GM18907 (cell line): ENCODE data around the gene RNF113B.
A peak's percentile ranks its signal among the peaks of the same experiment; 100 is the strongest.

Source experiments
- ATAC-seq: cut with Tn5 transposase; IDR thresholded peaks from one replicate; pipeline ENCODE4 v1.9.1; 2021; ENCODE audit warnings: mild to moderate bottlenecking, moderate library complexity; ENCODE audit not compliant: unreplicated experiment

The RNF113B gene

DNA sequence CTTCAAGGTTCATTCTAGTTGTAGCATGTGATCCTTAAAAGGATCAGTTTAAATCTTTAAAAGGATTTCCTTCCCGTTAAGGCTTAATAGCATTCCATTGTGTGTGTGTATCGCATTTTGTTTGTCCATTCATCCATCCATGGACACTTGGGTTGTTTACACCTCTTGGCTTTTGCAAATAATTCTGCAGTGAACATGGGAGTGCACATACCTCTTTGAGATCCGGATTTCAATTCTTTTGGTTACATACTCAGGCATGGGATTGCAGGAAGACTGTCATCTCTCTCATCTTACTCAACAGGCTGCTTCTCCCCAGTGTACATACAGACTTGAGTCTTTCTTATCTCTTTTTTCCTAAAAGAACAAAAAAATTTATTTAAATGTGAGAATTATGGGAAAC lies 1.2 kb downstream of the RNF113B start:
- no peak for ATAC-seq

DNA sequence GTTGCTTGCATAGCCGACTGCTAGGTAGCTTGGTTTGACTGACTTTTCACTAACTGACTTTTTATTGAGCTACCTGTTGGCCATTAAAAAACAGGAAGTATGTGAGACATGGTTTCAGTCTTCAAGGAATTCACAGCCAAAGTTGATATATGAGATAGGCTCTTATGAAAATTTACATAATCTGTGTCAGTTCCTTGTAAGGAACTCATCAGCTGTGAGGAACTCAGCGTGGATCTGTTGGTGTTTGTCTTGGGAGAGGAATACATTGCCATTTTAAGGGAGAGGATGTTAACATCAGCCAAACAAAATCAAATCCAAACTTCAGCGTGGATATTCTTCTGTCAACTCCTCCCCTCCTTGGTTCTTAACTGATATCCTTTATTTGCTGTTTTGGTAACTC lies 2.0 kb downstream of the RNF113B start:
- no peak for ATAC-seq

DNA sequence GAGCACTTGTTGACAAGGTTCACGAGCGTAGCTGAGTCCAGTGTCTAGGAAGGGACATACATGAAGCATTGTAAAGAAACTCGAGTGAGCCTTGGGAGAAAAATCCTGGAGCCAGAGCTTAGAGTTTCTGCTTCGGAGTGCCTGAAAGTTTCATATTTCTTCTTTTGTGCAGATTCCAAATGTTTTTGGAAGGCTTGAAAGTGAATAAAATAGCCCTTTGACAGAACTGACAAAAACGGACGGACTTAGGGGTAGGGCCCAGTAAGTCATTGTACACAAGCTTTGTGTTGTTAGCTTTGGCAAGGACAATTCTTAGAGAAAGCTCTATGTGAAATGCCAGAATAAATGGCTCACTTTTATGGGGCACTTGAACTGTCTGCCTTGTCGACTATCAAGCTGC lies 2.8 kb downstream of the RNF113B start:
- ATAC-seq: no peak

DNA sequence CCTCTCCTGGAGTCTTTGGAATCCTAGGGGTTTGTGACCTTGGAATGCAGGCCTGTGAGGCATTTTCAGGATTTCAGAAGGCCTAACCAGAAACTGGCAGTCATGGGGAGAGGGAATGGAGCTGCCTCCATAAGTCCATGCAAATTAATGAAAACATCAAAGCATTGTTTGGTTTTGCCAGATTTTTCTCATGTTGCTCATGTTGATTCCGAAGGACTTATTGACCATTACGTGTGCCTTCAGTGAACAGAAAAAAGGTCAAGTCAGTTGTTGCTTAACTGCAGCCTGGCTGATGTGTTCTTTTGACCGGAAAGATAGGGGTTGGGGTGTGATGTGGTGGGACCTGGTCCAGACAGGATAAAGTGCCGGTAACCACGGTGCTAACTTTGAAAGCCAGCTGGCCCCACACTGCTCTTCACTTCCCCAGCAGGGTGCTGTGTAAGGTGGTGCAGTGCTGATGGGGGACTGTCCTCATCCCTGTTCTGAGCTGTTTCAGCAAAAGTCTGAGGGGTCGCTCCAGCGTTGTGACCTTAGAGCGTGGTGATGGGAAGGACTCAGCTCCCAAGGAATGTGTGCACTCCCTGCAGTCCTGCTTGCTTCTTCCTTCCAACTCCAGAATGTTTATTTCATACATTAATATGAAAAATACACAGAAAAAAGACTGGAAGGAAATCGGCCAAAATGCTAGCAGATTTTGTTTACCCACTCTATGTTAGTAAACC lies 3.5 kb downstream of the RNF113B start:
- no peak for ATAC-seq

DNA sequence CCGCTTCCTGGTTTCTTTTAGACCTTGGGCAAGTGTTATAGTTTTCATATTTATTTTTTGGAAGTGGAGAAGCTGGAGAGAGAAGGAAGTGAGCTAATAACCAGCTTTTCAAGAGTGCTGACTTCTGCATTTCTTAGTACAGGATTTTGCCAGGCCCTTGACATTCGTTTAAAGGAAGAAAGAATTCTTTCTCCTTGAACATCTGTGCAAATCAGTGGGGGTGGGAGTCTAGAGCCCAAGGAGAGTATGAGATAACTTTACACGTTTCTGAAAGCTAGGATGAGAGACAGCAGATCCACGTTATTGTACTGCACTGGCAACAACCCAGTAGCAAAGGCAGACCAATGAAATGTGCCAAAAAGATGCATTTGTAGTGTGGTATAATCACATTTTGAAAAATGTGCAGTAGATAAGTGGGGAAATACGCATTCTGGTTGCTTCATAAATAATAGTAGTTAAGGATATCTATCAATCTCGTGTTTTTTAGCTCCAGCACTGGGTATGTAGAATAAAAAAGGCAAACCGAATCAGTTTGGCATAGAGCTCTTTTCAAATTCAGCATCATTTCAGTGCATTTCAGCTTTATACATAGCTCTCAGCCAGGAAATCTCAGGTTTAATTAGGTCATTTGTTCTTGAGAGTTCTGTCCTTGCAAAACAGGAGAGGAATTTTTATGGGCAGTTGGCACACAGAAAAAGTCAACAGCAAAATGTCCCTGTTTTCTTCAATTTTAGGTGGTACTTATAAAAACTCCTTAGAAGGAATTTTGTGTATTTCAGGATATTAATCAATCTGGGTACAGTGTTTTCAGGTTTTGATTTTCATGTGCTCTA lies 4.3 kb downstream of the RNF113B start:
- no peak for ATAC-seq

DNA sequence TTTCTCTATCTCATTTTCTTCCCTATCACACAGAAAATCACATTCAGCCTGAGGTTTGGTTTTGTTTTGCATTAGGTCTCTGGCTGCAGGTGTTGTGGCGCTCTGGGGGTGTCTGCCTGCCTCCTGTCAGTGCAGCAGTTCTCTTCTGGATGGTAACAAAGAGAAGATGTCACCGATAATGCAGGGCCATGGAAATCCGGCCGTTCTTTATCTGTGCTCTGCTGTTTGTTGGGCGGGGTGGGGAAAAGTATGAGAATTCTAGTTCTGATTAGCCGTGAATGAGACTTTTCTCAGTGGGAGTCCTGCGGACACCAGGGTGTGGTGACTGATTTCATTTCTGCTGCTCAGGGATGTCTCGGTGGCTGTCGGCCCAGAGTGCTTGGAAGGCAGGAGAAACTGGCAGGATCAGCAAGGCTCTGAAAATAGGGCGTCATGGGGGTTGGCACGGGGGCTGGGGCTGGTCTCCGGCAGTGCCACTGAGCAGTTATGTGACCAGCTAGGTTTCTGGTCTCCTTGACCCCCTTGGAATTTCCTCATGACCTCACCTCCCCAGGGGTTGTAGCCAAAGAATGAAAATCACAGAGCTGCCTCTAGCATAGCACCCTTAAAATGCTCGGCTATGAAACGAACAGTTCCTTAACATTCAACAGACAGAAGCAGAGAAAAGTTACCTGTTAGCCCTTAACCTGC lies 5.0 kb downstream of the RNF113B start:
- no peak for ATAC-seq

DNA sequence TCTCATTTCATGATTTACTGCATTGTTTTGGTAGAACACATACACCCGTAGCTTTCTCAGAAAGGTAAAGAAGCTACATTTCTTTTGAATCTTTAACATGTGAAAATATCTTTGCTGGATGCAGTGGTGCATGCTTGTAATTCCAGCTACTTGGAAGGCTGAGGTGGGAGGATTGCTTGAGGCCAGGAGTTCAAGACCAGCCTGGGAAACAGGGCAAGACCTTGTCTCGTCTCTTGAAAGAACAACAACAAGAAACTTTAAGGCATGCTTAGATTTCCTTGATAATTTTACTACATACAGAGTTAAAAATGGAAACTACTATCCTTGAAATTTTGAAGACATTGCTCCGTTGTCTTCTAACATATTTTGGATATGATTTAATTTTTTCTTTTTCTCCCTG lies 7.7 kb downstream of the RNF113B start:
- no peak for ATAC-seq

DNA sequence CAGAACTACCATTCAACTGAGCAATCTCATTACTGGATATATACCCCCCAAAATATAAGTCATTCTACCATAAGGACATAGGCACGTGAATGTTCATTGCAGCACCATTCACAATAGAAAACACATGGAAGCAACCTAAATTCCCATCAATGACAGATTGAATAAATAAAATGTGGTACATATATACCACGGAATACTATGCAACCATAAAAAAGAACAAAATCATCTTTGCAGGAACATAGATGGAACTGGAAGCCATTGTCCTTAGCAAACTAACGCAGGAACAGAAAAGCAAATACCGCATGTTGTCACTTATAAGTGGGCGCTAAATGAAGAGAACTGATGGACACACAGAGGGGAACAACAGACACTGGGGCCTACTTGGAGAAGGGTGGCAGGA lies 14.1 kb downstream of the RNF113B start:
- no peak for ATAC-seq

DNA sequence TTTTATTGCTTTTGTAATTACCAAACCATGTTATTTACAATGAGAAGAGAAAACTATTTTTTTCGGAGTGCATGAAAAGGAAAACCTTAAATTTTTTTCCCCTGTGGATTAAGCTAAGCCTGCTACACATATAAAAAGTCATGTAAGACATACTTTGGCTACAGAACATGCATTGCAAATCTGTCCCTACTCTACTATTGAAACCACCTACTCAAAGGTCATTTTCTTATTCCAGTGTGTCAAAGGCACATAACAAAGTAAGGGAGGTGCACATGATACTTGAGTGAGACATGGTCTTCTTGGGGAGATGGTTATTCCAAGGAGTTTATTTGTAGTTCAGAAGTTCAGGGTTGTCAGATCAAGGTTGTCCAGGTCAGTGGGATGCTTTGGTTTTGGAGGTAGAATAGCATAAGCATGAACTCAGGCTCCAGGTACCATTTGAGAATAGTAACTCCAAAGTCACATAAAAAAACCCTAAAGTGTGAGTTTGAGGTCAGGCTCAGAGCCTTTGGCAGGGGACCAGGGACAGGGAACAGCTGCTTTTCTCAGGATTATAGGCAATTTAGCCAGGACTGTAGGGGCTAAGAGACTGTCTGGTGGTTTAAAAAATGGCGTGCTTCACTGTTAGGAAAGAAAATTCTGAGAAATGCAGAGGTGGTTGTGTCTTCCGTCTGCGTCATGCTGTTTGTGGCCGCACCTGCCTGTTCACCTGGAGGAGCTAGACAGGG lies 18.7 kb downstream of the RNF113B start:
- ATAC-seq: no peak

DNA sequence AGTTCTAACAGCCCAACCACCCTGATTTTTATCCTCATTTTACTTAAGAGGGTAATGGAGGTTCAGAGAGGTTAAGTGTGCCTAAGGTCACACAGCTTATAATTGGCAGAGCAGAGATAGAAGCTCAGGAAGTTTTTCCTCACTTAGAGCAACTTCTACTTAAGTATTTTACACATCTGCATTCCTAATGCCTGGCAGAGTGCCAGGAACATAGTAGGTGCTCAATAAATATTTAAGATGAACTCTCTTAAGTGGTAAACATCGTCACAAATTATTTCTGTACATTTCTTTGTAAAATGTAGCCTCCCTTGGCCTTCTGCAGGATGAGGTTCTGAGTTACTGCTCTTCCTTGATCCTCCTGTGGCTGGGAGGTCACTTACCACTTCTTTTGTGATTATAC lies 19.5 kb downstream of the RNF113B start:
- ATAC-seq: no peak

DNA sequence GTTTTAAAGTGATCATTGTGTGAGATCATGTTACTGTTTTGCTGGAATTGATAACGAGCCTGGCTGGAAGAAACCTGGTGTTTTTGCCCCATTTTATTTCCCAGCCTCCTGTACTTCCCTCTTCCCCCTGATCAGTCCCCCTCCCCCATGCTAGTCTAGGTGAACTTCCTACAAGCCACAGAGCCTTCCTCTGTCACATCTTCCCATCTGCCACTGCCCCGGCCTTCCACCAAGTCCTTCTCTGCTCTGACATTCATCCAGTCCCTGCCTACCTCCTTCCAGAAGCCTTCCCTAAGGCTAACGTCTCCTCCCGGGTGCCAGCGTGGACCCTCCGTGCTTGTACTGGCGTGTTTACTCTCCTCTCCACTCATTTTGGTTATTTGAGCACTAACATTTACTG lies 19.9 kb downstream of the RNF113B start:
- ATAC-seq: no peak

DNA sequence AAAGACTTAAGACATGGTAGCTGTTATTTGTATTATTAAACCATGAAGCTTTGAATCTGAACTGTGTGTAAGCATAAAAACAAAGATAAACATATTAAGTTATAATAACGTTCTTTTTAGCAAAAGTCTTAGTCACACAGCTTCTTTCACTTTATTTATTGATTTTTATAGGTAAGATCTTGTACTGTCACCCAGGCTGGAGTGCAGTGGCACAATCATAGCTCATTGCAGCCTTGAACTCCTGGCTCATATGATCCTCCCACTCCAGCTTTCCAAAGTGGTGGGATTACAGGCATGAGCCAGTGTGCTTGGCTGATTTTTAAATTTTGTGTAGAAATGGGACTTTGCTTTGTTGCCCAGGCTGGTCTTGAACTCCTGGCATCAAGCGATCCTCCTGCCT lies 20.8 kb downstream of the RNF113B start:
- ATAC-seq: no peak

DNA sequence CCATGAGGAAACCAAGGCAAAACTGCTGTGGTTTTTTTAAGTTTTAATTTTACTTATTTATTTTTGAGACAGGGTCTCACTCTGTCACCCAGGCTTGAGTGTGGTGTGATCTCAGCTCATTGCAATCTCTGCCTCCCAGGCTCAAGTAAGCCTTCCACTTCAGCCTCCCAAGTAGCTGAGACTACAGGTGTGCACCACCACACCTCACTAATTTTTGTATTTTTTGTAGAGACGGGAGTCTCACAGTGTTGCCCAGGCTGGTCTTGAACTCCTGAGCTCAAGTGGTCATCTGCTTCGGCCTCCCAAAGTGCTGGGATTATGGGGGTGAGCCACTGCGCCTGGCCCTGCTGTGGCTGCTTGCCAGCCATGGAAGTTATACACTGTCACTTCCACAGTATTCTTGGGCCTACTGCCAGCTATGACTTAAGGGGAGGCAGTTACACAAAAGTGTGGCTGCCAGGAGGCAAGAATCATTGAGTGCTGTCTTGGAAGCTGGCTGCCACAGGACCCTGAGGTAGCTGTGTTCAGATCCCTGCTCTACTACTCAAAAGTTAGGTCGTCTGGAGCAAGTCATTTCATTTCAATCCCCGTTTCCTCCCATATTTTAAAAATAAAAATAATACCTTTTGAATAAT lies 21.5 kb downstream of the RNF113B start:
- no peak for ATAC-seq

DNA sequence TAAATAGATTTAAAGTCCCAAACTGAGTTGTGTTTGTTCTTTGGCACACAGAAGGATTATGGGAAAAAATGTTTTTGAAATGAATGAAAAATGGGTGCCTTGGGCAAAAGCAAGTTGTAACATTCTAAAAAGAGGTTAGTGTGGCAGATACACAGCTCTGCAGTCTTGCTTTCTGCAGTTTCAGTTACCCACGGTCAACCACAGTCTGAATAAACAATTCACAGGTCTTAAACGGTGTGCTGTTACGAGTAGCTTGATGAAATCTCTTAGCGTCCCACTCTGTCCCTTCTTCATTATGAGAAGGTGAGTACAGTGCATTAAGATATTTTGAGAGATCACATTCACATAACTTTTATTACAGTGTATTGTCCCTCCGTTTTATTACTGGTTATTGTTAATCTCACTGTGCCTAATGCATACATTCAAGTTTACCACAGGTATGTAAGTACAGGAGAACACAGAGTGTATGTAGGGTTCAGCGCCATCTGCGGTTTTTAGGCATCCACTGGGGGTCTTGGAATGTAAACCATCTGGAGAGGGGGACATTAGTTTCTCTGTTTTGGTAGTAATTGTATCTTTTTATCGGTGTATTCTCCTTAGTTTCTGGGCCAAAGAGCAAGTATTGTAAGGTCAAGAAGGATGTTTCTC lies 26.1 kb downstream of the RNF113B start:
- no peak for ATAC-seq

DNA sequence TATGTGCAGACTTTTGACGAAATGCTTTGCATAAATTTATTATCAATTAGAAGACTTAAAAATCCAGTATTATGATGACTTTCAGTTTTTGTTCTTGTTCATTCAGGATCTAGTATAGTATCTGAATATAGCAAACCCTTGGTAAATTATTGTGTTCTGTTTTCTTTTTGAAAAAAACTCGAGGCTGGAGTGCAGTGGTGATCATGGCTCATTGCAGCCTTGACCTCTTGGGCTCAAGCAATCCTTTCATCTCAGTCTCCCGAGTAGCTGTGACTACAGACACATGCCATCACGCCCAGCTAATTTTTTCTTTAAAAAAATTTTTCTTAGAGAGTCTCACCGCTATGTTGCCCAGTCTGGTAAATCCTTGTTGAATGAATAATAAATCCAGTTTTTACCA lies 29.5 kb downstream of the RNF113B start:
- ATAC-seq: no peak

DNA sequence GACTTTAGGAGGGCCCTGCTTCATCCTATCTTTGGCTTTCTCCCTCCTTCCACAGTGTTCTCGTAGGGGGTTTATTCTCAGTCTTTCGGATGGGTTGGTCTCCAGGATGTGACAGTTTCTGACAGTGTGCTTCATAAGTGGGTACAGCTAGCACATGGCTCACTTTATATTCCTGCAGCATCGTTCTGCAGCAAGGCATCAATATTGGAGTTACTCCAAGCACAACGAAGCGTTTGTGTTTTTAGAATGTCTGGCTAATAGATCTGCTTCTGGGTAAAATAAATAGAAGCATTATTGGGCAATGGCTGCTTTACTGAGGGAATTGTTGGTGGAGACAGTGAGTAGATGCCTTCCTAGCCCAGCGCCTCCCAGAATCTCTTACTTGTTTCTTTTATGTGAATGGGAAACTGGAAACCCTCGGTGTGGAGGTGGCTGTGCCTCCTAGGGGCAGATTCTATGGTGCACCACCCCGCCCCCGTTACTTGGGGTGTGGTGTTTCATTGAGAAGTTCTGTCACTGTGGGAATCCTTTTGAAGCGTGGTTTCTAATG lies 32.2 kb downstream of the RNF113B start:
- ATAC-seq: no peak

DNA sequence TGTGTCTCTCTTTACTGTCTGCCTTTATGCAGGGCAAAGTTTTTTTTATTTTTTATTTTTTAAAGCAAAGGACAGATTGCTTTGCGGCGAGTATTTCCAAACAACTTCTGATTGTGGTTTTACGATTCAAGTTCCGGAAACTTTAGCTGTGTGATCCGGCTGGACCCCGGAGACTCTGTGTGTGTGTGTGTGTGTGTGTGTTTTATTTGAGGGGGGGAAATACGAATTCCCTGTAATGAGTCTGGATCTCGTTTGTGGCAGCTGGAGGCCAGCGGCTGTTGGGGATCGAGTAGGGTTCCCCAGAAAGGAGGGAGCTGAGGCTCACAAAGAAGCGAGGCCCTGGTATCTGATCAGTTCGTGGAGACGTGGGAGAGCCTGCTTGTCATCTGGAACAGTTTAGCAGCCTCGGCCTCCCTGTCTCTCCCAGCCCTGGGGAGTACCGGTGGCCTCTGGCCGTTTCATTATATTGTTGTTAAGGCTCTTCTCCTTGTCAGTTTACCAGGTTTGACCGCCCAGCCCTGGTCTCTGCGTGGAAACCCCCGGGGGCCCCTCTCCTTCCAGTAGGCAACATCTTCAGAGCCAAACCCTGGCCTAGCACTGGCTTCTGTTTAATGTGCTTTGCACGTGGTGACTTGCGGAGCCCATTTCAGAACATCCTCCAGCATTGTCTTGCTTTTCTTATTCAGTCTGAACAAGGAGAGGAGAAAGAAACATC lies 32.9 kb downstream of the RNF113B start:
- no peak for ATAC-seq

DNA sequence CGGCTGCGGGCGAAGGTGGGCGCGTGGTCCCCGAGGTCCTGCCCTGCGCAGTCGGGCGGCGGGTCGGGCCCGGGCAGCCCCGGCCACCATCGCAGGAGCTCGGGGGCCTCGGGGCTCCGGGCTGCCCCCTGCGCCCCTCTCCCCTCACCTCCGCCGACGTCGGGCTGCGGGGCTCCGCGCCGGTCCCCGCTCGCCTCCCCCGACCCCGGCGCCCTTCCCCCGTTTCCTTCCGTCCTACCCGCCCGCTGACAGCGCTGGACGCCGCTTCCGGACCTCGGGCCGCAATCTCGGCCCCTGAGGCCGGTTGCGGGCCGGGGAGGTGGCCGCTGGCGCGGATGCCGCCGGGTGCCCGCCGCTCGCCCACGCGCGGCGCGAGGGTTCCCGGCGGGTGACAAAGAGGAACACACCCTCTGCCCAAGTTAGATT lies 33.5 kb downstream of the RNF113B start:
- ATAC-seq: peak; percentile 10

DNA sequence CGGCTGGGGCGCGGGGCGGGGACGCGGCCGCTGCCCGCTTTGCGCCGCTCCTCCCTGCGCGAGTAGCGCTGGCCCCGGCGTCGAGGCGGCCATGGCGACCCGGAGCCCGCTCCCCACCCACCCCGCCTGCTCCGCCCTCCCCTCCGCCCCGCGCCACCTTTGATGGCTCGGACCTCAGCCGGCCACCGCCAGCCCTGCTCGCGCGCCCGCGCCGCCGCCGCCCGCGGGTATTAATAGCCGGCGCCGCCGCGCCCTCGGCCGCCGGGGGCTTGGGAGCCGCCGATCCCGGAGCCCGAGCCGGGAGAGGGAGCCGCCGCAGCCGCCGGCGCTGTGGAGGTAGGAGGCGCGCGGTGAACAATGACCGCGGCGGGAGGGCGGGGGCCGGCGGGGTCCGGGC lies 33.9 kb downstream of the RNF113B start:
- peak; percentile 43 for ATAC-seq
